ENCODE data around the gene CSTPP1.

The CSTPP1 gene

GRCh38 chr11:46889689-46890475 is 46.7 kb upstream of the CSTPP1 start:
- H3K27me3 ChIP-seq (ENCODE audit: insufficient read depth, poor library complexity, severe bottlenecking): no peaks in the 10 kb centered on the region
- DNase-seq (ENCODE audit: low read depth in 1 of 2, low spot score in 1 of 2): peak; percentile 16 to 78
- no peak overlapping the region for H3K4me3 ChIP-seq (replicated peaks; ENCODE audit: insufficient read depth, low read length)
- TF ChIP-seq SPI1 (IDR thresholded peaks at IDR 0.05; ENCODE audit: borderline replicate concordance, low read depth) (no peak), POLR2AphosphoS5 (IDR thresholded peaks at IDR 0.05; ENCODE audit: low read depth) (no peak), GABPA (IDR thresholded peaks at IDR 0.05; ENCODE audit: low read depth) (no peak), CTCF (IDR thresholded peaks at IDR 0.05; ENCODE audit: insufficient read depth, low read length) (peak; percentile 74)
- TF ChIP-seq, protein P1, sequence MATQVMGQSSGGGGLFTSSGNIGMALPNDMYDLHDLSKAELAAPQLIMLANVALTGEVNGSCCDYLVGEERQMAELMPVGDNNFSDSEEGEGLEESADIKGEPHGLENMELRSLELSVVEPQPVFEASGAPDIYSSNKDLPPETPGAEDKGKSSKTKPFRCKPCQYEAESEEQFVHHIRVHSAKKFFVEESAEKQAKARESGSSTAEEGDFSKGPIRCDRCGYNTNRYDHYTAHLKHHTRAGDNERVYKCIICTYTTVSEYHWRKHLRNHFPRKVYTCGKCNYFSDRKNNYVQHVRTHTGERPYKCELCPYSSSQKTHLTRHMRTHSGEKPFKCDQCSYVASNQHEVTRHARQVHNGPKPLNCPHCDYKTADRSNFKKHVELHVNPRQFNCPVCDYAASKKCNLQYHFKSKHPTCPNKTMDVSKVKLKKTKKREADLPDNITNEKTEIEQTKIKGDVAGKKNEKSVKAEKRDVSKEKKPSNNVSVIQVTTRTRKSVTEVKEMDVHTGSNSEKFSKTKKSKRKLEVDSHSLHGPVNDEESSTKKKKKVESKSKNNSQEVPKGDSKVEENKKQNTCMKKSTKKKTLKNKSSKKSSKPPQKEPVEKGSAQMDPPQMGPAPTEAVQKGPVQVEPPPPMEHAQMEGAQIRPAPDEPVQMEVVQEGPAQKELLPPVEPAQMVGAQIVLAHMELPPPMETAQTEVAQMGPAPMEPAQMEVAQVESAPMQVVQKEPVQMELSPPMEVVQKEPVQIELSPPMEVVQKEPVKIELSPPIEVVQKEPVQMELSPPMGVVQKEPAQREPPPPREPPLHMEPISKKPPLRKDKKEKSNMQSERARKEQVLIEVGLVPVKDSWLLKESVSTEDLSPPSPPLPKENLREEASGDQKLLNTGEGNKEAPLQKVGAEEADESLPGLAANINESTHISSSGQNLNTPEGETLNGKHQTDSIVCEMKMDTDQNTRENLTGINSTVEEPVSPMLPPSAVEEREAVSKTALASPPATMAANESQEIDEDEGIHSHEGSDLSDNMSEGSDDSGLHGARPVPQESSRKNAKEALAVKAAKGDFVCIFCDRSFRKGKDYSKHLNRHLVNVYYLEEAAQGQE (IDR thresholded peaks at IDR 0.05; ENCODE audit: insufficient replicate concordance, low read depth): no peak
- H3K27ac ChIP-seq (replicated peaks): no peak overlapping the region

GRCh38 chr11:46890665-46891064 is 45.9 kb upstream of the CSTPP1 start:
- TF ChIP-seq POLR2AphosphoS5 (IDR thresholded peaks at IDR 0.05; ENCODE audit: low read depth) (no peak), SPI1 (IDR thresholded peaks at IDR 0.05; ENCODE audit: borderline replicate concordance, low read depth) (no peak), CTCF (IDR thresholded peaks at IDR 0.05; ENCODE audit: insufficient read depth, low read length) (no peak), GABPA (IDR thresholded peaks at IDR 0.05; ENCODE audit: low read depth) (no peak)
- TF ChIP-seq, protein P1 (IDR thresholded peaks at IDR 0.05; ENCODE audit: insufficient replicate concordance, low read depth): no peak
- DNase-seq (ENCODE audit: low read depth in 1 of 2, low spot score in 1 of 2): no peak
- H3K4me3 ChIP-seq (replicated peaks; ENCODE audit: insufficient read depth, low read length): no peak overlapping the region
- no peak overlapping the region for H3K27ac ChIP-seq (replicated peaks)
- H3K27me3 ChIP-seq (ENCODE audit: insufficient read depth, poor library complexity, severe bottlenecking): no peaks in the 10 kb centered on the region

GRCh38 chr11:46892109-46892508 is 44.5 kb upstream of the CSTPP1 start:
- DNase-seq (ENCODE audit: low read depth in 1 of 2, low spot score in 1 of 2): no peak
- H3K4me3 ChIP-seq (replicated peaks; ENCODE audit: insufficient read depth, low read length): no peak overlapping the region
- no peak overlapping the region for H3K27ac ChIP-seq (replicated peaks)
- TF ChIP-seq SPI1 (IDR thresholded peaks at IDR 0.05; ENCODE audit: borderline replicate concordance, low read depth) (no peak), POLR2AphosphoS5 (IDR thresholded peaks at IDR 0.05; ENCODE audit: low read depth) (no peak), GABPA (IDR thresholded peaks at IDR 0.05; ENCODE audit: low read depth) (no peak), CTCF (IDR thresholded peaks at IDR 0.05; ENCODE audit: insufficient read depth, low read length) (no peak)
- TF ChIP-seq, protein P1 (IDR thresholded peaks at IDR 0.05; ENCODE audit: insufficient replicate concordance, low read depth): no peak
- H3K27me3 ChIP-seq (ENCODE audit: insufficient read depth, poor library complexity, severe bottlenecking): no peaks in the 10 kb centered on the region

Measured in HL-60 (cell line).